C4-2B (cell line): ENCODE measurements around the gene CLSTN2.
A peak's percentile ranks its signal among the peaks of the same experiment; 100 is the strongest.

Experiments used
- H3K27ac ChIP-seq: fragments of 450-650 bp; 2 replicates; pipeline ENCODE4 v1.5.1; 2017
- CTCF ChIP-seq: fragments of 450-650 bp; conservative IDR thresholded peaks from 2 replicates; pipeline ENCODE4 v1.5.1; 2017; ENCODE audit warnings: mild to moderate bottlenecking
- ZFX ChIP-seq: fragments of 450-650 bp; IDR thresholded peaks from 2 replicates; pipeline ENCODE4 v1.6.1; 2017

Gene CLSTN2

GRCh38 chr3:140180603-140181002 lies 245.6 kb downstream of the CLSTN2 start:
- TF ChIP-seq CTCF (no peak), ZFX (no peak)
- no peak overlapping the region for H3K27ac ChIP-seq

- 0 out of 2 replicates have a peak overlapping the region, but pooled peaks have one; percentile 12 for H3K27ac ChIP-seq
- no peak for TF ChIP-seq CTCF
- TF ChIP-seq ZFX: no peak
These were observed 250.4 kb downstream of the CLSTN2 start for GRCh38 chr3:140185375-140185774.

- no peak overlapping the region; the same call in 1 of the 2 replicates for H3K27ac ChIP-seq
- TF ChIP-seq ZFX: no peak
- no peak for TF ChIP-seq CTCF
These were observed 251.5 kb downstream of the CLSTN2 start for GRCh38 chr3:140186421-140186920.

GRCh38 chr3:140187028-140187427 lies 252.0 kb downstream of the CLSTN2 start:
- no peak for TF ChIP-seq CTCF
- no peak for TF ChIP-seq ZFX
- peak overlapping the region; percentile 35 for H3K27ac ChIP-seq

GRCh38 chr3:140187656-140188221 lies 252.8 kb downstream of the CLSTN2 start:
- H3K27ac ChIP-seq: no peak overlapping the region; the same call in 1 of the 2 replicates
- TF ChIP-seq ZFX (no peak), CTCF (no peak)

GRCh38 chr3:140188285-140188684 lies 253.3 kb downstream of the CLSTN2 start:
- TF ChIP-seq ZFX (no peak), CTCF (no peak)

GRCh38 chr3:140189267-140189666 lies 254.3 kb downstream of the CLSTN2 start:
- no peak for TF ChIP-seq ZFX
- no peak overlapping the region for H3K27ac ChIP-seq

More at GRCh38 chr3:140188285-140188684, 253.3 kb downstream of the CLSTN2 start:
- H3K27ac ChIP-seq: no peak overlapping the region

- no peak overlapping the region for H3K27ac ChIP-seq
- TF ChIP-seq ZFX (no peak), CTCF (no peak)
These were observed 255.0 kb downstream of the CLSTN2 start for GRCh38 chr3:140189976-140190375.
